ENCODE measurements around the gene RAPGEF3. TPM values are rescaled to one million over a fixed set of nuclear protein-coding genes. Genes with fewer than 3 reads are reported as not detected.

RAPGEF3 gene
- total and polyA plus RNA-seq, 9 of the 15 experiments (the other 6 are each of a cell fraction or from before 2014, with no cell fraction given): 0.03 to 0.78 (median 0.37) TPM; not detected in 1

DNA sequence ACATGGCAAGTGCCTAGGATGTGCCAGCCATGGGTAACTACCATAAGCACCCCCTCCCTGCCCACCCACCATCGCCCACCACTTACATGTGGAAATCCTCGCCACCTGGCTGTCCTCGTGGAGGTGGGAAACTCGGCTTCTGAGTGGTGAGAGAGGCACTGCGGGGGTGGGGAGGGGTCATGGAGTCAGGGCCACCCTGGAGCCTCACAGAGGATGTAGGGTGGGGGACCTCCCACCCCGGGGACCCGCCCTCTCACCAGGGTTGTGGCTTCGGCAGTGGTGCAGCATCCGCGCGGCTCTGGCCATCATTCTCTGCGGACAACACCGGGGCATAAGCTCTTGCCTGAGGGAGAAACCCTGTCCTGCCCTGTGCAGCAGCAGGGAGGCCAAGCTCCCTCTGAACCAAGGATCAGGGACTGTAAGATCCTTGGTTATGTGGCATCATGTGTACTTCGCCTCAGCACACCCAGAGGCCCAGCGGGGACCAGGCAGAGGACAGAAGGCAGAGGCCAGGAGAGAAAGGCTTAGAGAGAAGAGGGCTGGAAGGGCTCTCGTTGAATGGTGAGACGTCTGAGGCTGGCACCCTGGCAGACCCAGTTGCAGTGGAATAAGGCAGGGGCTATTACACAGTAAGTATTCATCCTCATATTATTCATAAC, 20.6 kb downstream of the RAPGEF3 start:
- no peaks in the 10 kb centered on the region for H3K9me1 ChIP-seq (ENCODE audit: control insufficient read depth, insufficient read depth, low read length)
- H3K79me2 ChIP-seq (ENCODE audit: control insufficient read depth, insufficient read depth, low read length): no peaks in the 10 kb centered on the region
- H3K36me3 ChIP-seq (ENCODE audit: control insufficient read depth, insufficient read depth, low read length): no peaks in the 10 kb centered on the region
- peaks cover 32 to 56% of the 10 kb centered on the region in 2 experiments for H3K4me1 ChIP-seq (replicated peaks in 1 of 2; ENCODE audit: control insufficient read depth in 2 of 2, insufficient read depth in 2 of 2, low read length in 2 of 2)
- no peak overlapping the region for H3K27ac ChIP-seq (ENCODE audit: extremely low read depth, low read depth, low read length)
- intact Hi-C loops (cut with micrococcal nuclease): no loop called here
- no TSS peak for BruUV-seq (replicated peaks)
- H2AFZ ChIP-seq (ENCODE audit: low read depth, low read length): no peak overlapping the region
- no peaks in the 10 kb centered on the region for H4K20me1 ChIP-seq (replicated peaks; ENCODE audit: control insufficient read depth, insufficient read depth, low read length)
- in situ Hi-C loops (cut with MboI): no loop called here
- 64% methylated on average over 15 of the region's 17 CpGs for WGBS (ENCODE audit: insufficient coverage, low coverage, missing lambda C conversion rate)
- POLR2A ChIA-PET: interaction anchor here (0.7 kb wide), 1 partner anchor 705 kb away, joined by 3 read pairs; no protein-coding TSS in a partner anchor
- peak in 2 of 4 experiments; percentile 39 to 41 for DNase-seq (ENCODE audit: extremely low read depth in 1 of 4, low spot score in 3 of 4)
- no peak overlapping the region for H3K9ac ChIP-seq (ENCODE audit: insufficient read depth in 1 of 2, low read depth in 2 of 2, low read length in 2 of 2)
- no peak for ATAC-seq
- no peaks in the 10 kb centered on the region; a peak in 1 of 5 replicates for H3K27me3 ChIP-seq (ENCODE audit: control insufficient read depth in 2 of 2, insufficient read depth in 2 of 2, low read length in 2 of 2)
- no peaks in the 10 kb centered on the region for H3K9me3 ChIP-seq (replicated peaks; ENCODE audit: control insufficient read depth, insufficient read depth, low read depth, low read length)
- H3K4me2 ChIP-seq (ENCODE audit: insufficient read depth, low read length): no peak overlapping the region
- FAIRE-seq: no peak
- no peak overlapping the region for H3K4me3 ChIP-seq
- TF ChIP-seq TOE1 (IDR thresholded peaks at IDR 0.05; ENCODE audit: borderline replicate concordance) (no peak), TOE1 (CRISPR knock-in tag; IDR thresholded peaks at IDR 0.05; ENCODE audit: borderline replicate concordance, low read depth) (no peak), BRD9 (IDR thresholded peaks at IDR 0.05; ENCODE audit: low read depth, partially characterized antibody) (no peak), ZNF124 (CRISPR knock-in tag; IDR thresholded peaks at IDR 0.05) (no peak), POLR2AphosphoS5 (IDR thresholded peaks at IDR 0.05; ENCODE audit: control insufficient read depth, insufficient read depth, low read depth, low read length) (no peak)
- CTCF ChIA-PET (ENCODE audit: low intra/inter-chr PET ratio): no interaction called here
